Liver (tissue), 9 donors: ENCODE data around the gene ABHD10. TPM values are rescaled to one million over a fixed set of nuclear protein-coding genes. Genes with fewer than 3 reads are reported as not detected.

ENCODE experiments used
- DNase-seq: peaks from one replicate; pipeline ENCODE4 v3.0.0-alpha.2; 2017; ENCODE audit warnings: low spot score
- H3K27ac ChIP-seq, 2 donors: one replicate each; pipeline ENCODE4 v1.7.0; 2013; ENCODE audit warnings: inconsistent platforms in 2 of 2, low read length in 2 of 2, control low read depth in 1 of 2, low read depth in 1 of 2, mild to moderate bottlenecking in 1 of 2
- H3K27me3 ChIP-seq, 4 donors: one replicate each; pipeline versions ENCODE4 v1.6.1 to v1.7.0; 2013; ENCODE audit warnings: low read length in 3 of 4, inconsistent platforms in 1 of 4, mild to moderate bottlenecking in 1 of 4, moderate library complexity in 1 of 4; ENCODE audit not compliant: control insufficient read depth in 4 of 4, insufficient read depth in 4 of 4
- H3K36me3 ChIP-seq, 4 donors: one replicate each; pipeline versions ENCODE4 v1.6.1 to v1.7.0; 2013; ENCODE audit warnings: low read length in 3 of 4, mild to moderate bottlenecking in 3 of 4, low read depth in 1 of 4, moderate library complexity in 1 of 4; ENCODE audit not compliant: control insufficient read depth in 4 of 4, insufficient read depth in 3 of 4
- H3K4me1 ChIP-seq, 4 donors: one replicate each; pipeline versions ENCODE4 v1.6.1 to v1.7.0; 2013; ENCODE audit warnings: low read length in 3 of 4, mild to moderate bottlenecking in 3 of 4, moderate library complexity in 1 of 4; ENCODE audit not compliant: control insufficient read depth in 4 of 4, insufficient read depth in 4 of 4
- H3K4me3 ChIP-seq, 3 donors: one replicate each; pipeline versions ENCODE4 v1.6.1 to v1.7.0; 2013; ENCODE audit warnings: low read length in 3 of 3, control low read depth in 1 of 3, low read depth in 1 of 3, mild to moderate bottlenecking in 1 of 3
- H3K9ac ChIP-seq, 2 donors: one replicate each; pipeline ENCODE4 v1.7.0; 2013; ENCODE audit warnings: low read length in 2 of 2, mild to moderate bottlenecking in 2 of 2, moderate library complexity in 2 of 2, control low read depth in 1 of 2, low read depth in 1 of 2
- H3K9me3 ChIP-seq, 4 donors: one replicate each; pipeline versions ENCODE4 v1.6.1 to v1.7.0; 2013; ENCODE audit warnings: low read length in 3 of 4; ENCODE audit not compliant: control insufficient read depth in 4 of 4
- EGR1 ChIP-seq, 2 donors: IDR thresholded peaks; 2 replicates each; pipeline ENCODE4 v1.6.1; 2016 to 2018; ENCODE audit warnings: antibody characterized with exemption in 2 of 2, low read depth in 2 of 2
- FOXA1 ChIP-seq: IDR thresholded peaks from 2 replicates; pipeline ENCODE4 v1.6.1; 2016; ENCODE audit warnings: antibody characterized with exemption
- FOXA2 ChIP-seq: IDR thresholded peaks from 2 replicates; pipeline ENCODE4 v1.6.1; 2016; ENCODE audit warnings: antibody characterized with exemption
- GABPA ChIP-seq, 2 donors: IDR thresholded peaks in 1 of 2; conservative IDR thresholded peaks in 1 of 2; 2 replicates each; pipeline ENCODE4 v1.6.1; 2016; ENCODE audit warnings: antibody characterized with exemption in 2 of 2, mild to moderate bottlenecking in 1 of 2, moderate library complexity in 1 of 2
- HNF4A ChIP-seq, 2 donors: conservative IDR thresholded peaks; 2 replicates each; pipeline ENCODE4 v1.6.1; 2016; ENCODE audit warnings: antibody characterized with exemption in 2 of 2, mild to moderate bottlenecking in 2 of 2
- HNF4G ChIP-seq: IDR thresholded peaks from 2 replicates; pipeline ENCODE4 v1.6.1; 2016; ENCODE audit warnings: antibody characterized with exemption
- JUND ChIP-seq, 2 donors: IDR thresholded peaks; 2 replicates each; pipeline ENCODE4 v1.6.1; 2016; ENCODE audit warnings: antibody characterized with exemption in 2 of 2
- NR2F2 ChIP-seq: IDR thresholded peaks from 2 replicates; pipeline ENCODE4 v1.6.1; 2016; ENCODE audit warnings: antibody characterized with exemption
- RAD21 ChIP-seq, 2 donors: IDR thresholded peaks; 2 replicates each; pipeline ENCODE4 v1.6.1; 2016; ENCODE audit warnings: antibody characterized with exemption in 2 of 2, mild to moderate bottlenecking in 2 of 2
- RXRA ChIP-seq, 2 donors: IDR thresholded peaks; 2 replicates each; pipeline ENCODE4 v1.6.1; 2017 to 2018; ENCODE audit warnings: antibody characterized with exemption in 2 of 2, mild to moderate bottlenecking in 1 of 2
- SP1 ChIP-seq: IDR thresholded peaks from 2 replicates; pipeline ENCODE4 v1.6.1; 2018; ENCODE audit warnings: antibody characterized with exemption, mild to moderate bottlenecking
- YY1 ChIP-seq: IDR thresholded peaks from 2 replicates; pipeline ENCODE4 v1.6.1; 2016; ENCODE audit warnings: antibody characterized with exemption, mild to moderate bottlenecking
- WGBS: extraction: QIAGEN DNeasy Blood & Tissue Kit; methylation state at CpG from one replicate; pipeline ENCODE4 v1.1.7; 2013; 5-methylcytosine and 5-hydroxymethylcytosine counted together
- polyA plus RNA-seq, 2 donors: library from polyadenylated mRNA; stranded (reverse) in 1 of 2; unstranded in 1 of 2; fragments of 200-250 nt in 1 of 2; fragments of >200 nt in 1 of 2; fragmentation: Nextera tagmentation in 1 of 2; extraction: Ambion mirVana in 1 of 2; gene quantifications; one replicate each; pipeline versions ENCODE4 v1.2.1 to v1.2.3, GENCODE V29; 2013 to 2015
- total RNA-seq, 2 donors: library from RNA; depleted of rRNA; stranded (reverse); fragments of >200 nt; gene quantifications; one replicate each; pipeline ENCODE4 v1.2.3, GENCODE V29; 2014
- TF ChIP-seq, protein P1 (sequence below): IDR thresholded peaks from 2 replicates; pipeline ENCODE4 v1.6.1; 2016; ENCODE audit warnings: antibody characterized with exemption
- TF ChIP-seq, protein P2 (sequence below): IDR thresholded peaks from 2 replicates; pipeline ENCODE4 v1.6.1; 2016; ENCODE audit warnings: antibody characterized with exemption
- TF ChIP-seq, protein P3 (sequence below): IDR thresholded peaks from 2 replicates; pipeline ENCODE4 v1.6.1; 2016; ENCODE audit warnings: antibody characterized with exemption
- TF ChIP-seq, protein P4 (sequence below): fragments of 150-350 bp; IDR thresholded peaks from 2 replicates; pipeline ENCODE4 v1.5.1; 2017; ENCODE audit warnings: improper control_type of control experiment, low read depth, low read length; ENCODE audit not compliant: missing input control
- donor health status: healthy.
- donor health status: healthy.
- donor health status: healthy.
- donor health status: healthy.
- donor health status: healthy.

ABHD10 gene
- total and polyA plus RNA-seq, 4 donors, result 15.1 to 22.1 (median 18.9) TPM

DNA sequence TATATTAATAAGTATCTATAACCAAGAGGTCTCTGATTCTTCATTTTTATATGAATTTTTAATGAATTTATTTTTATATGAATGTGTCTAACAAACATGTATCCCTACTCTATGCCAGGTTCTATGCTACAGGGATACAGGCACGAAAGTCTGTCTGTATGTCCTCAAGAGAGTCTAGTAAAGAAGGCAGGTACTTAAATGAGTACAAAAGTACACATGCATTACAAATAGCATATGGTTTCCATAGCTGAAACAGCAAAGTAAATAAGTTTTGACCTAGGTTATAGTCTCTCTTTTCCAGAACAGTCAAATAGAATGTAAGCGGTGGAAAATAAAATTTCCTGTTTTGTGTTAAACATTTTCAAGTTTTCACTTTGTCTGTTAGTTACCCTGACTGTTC lies 13.3 kb upstream of the ABHD10 start:
- Histone ChIP-seq H3K27me3 (no peaks in the 10 kb centered on the region), H3K27ac (no peak overlapping the region), H3K4me3 (no peak overlapping the region), H3K4me1 (peaks cover 0 to 20% (median 11%) of the 10 kb centered on the region in 4 donors), H3K9me3 (no peaks in the 10 kb centered on the region), H3K36me3 (peaks cover 3 to 29% (median 13%) of the 10 kb centered on the region in 4 donors), H3K9ac (no peak overlapping the region)
- 90% methylated on average over 2 of the region's 2 CpGs for WGBS
- no peak for DNase-seq
- TF ChIP-seq FOXA2, result no peak
- no peak for TF ChIP-seq HNF4G
- no peak for TF ChIP-seq JUND (IDR thresholded peaks at IDR 0.05)
- TF ChIP-seq, protein P1, sequence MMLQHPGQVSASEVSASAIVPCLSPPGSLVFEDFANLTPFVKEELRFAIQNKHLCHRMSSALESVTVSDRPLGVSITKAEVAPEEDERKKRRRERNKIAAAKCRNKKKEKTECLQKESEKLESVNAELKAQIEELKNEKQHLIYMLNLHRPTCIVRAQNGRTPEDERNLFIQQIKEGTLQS, result no peak
- TF ChIP-seq GABPA (IDR thresholded peaks at IDR 0.05 in 1 of 2, conservative IDR thresholded peaks at IDR 0.05 in 1 of 2), result no peak
- TF ChIP-seq SP1, result no peak
- TF ChIP-seq RAD21 (IDR thresholded peaks at IDR 0.05), result no peak

DNA sequence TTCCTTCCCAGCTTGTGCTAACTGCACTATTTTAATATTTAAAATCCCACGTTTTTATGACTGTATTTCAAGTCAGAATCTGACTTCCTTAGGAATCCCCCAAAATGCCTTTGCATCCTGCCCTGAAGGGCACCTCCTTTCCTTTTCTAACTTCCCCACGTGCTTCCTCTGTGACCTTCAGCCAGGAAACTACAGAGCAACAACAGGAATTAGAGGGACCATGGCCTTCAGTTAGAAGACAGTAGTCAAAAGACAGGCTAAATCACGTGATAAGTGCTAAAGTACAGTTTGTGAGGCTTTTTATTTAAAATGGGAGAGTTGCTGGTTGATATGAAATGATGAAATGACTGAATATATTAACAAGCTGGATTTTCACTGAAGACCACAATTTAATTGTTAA lies 11.8 kb upstream of the ABHD10 start:
- peaks cover 0 to 20% (median 11%) of the 10 kb centered on the region in 4 donors for H3K4me1 ChIP-seq
- H3K9me3 ChIP-seq, result no peaks in the 10 kb centered on the region
- peak; percentile 84 for TF ChIP-seq NR2F2
- TF ChIP-seq EGR1 (IDR thresholded peaks at IDR 0.05; ENCODE audit: low read depth in 2 of 2), result peak in 1 of 2 donors; percentile 23
- TF ChIP-seq, protein P2, sequence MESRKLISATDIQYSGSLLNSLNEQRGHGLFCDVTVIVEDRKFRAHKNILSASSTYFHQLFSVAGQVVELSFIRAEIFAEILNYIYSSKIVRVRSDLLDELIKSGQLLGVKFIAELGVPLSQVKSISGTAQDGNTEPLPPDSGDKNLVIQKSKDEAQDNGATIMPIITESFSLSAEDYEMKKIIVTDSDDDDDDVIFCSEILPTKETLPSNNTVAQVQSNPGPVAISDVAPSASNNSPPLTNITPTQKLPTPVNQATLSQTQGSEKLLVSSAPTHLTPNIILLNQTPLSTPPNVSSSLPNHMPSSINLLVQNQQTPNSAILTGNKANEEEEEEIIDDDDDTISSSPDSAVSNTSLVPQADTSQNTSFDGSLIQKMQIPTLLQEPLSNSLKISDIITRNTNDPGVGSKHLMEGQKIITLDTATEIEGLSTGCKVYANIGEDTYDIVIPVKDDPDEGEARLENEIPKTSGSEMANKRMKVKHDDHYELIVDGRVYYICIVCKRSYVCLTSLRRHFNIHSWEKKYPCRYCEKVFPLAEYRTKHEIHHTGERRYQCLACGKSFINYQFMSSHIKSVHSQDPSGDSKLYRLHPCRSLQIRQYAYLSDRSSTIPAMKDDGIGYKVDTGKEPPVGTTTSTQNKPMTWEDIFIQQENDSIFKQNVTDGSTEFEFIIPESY, result no peak
- TF ChIP-seq, protein P3, sequence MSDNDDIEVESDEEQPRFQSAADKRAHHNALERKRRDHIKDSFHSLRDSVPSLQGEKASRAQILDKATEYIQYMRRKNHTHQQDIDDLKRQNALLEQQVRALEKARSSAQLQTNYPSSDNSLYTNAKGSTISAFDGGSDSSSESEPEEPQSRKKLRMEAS, result peak; percentile 51
- H3K36me3 ChIP-seq, result peaks cover 3 to 38% (median 13%) of the 10 kb centered on the region in 4 donors
- DNase-seq, result no peak
- WGBS, result 18% methylated on average over 3 of the region's 3 CpGs
- no peak overlapping the region for H3K4me3 ChIP-seq
- H3K9ac ChIP-seq, result no peak overlapping the region
- H3K27ac ChIP-seq, result peak overlapping the region; percentile 8 to 52
- no peaks in the 10 kb centered on the region for H3K27me3 ChIP-seq

DNA sequence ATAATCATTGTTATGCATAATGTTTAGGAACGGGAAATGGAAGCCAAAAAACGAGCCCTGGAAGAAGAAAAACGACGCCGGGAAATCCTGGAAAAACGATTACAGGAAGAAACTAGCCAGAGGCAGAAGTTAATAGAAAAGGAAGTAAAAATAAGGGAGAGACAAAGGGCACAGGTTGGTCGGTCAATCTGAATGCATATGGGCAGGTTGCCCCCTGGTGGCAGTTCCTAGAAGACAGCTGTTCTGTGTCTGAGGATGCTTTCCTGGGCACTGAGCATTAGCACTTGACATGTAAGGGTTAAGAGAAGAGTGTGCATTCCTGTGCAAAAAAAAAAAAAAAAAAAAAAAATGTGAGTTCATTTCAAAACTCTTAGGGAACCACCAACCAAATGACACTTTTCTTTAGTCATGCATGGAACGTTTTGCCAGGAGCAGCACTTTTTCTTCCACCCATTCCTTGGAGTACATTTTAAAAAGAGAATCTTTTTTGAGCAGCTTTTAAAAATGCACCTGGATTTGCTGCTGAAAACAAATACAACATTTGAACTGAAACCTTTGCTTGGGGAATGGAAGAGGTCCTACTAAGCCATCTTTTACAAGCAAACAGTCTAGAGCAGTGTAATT lies 11.1 kb upstream of the ABHD10 start:
- WGBS, result 11% methylated on average over 8 of the region's 8 CpGs
- Histone ChIP-seq H3K4me1 (peaks cover 0 to 20% (median 11%) of the 10 kb centered on the region in 4 donors), H3K9ac (peak overlapping the region in 1 of 2 donors; percentile 8)

More for the DNA sequence above, 11.1 kb upstream of the ABHD10 start:
- peak overlapping the region in 1 of 2 donors; percentile 52 for H3K27ac ChIP-seq
- H3K4me3 ChIP-seq, result no peak overlapping the region
- no peaks in the 10 kb centered on the region for H3K9me3 ChIP-seq
- H3K27me3 ChIP-seq, result no peaks in the 10 kb centered on the region
- H3K36me3 ChIP-seq, result peaks cover 3 to 33% (median 10%) of the 10 kb centered on the region in 4 donors
- TF ChIP-seq, protein P4, sequence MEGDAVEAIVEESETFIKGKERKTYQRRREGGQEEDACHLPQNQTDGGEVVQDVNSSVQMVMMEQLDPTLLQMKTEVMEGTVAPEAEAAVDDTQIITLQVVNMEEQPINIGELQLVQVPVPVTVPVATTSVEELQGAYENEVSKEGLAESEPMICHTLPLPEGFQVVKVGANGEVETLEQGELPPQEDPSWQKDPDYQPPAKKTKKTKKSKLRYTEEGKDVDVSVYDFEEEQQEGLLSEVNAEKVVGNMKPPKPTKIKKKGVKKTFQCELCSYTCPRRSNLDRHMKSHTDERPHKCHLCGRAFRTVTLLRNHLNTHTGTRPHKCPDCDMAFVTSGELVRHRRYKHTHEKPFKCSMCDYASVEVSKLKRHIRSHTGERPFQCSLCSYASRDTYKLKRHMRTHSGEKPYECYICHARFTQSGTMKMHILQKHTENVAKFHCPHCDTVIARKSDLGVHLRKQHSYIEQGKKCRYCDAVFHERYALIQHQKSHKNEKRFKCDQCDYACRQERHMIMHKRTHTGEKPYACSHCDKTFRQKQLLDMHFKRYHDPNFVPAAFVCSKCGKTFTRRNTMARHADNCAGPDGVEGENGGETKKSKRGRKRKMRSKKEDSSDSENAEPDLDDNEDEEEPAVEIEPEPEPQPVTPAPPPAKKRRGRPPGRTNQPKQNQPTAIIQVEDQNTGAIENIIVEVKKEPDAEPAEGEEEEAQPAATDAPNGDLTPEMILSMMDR, result peak; percentile 87
- TF ChIP-seq NR2F2 (no peak), FOXA2 (no peak), RXRA (IDR thresholded peaks at IDR 0.05) (peak in 1 of 2 donors; percentile 38), RAD21 (IDR thresholded peaks at IDR 0.05) (peak; percentile 95 to 97), GABPA (IDR thresholded peaks at IDR 0.05 in 1 of 2, conservative IDR thresholded peaks at IDR 0.05 in 1 of 2) (no peak), FOXA1 (no peak), HNF4A (conservative IDR thresholded peaks at IDR 0.05) (peak in 1 of 2 donors; percentile 54), YY1 (no peak)
- DNase-seq, result peak; percentile 79
